Astrocyte (in vitro differentiated cells and primary cell): ENCODE data around the gene SDK1. TPM values are rescaled to one million over a fixed set of nuclear protein-coding genes. Genes with fewer than 3 reads are reported as not detected.
"Not testable (repeated sequence)": the region's sequence is repeated elsewhere in the genome, so short reads cannot be mapped to it uniquely, and the experiment has no call there.

ENCODE experiments used
- DNase-seq: peaks from one replicate; pipeline ENCODE4 v3.0.0-alpha.2; 2010; ENCODE audit warnings: low read depth
- FAIRE-seq: peaks from 2 replicates; lab custom pipeline; 2011; peaks lifted over from hg19 to GRCh38; lab: Jason Lieb, UNC
- H2AFZ ChIP-seq: 2 replicates; pipeline ENCODE4 v1.6.0; 2012; ENCODE audit warnings: low read depth, low read length, inconsistent platforms
- H3K27ac ChIP-seq: 2 replicates; pipeline ENCODE4 v1.5.1; 2011; ENCODE audit warnings: low read depth, low read length, inconsistent platforms
- H3K27me3 ChIP-seq: 2 replicates; pipeline ENCODE4 v1.6.0; 2011; ENCODE audit warnings: low read length, inconsistent platforms; ENCODE audit not compliant: insufficient read depth
- H3K36me3 ChIP-seq: 2 replicates; pipeline ENCODE4 v1.5.1; 2011; ENCODE audit warnings: low read length, inconsistent platforms; ENCODE audit not compliant: insufficient read depth
- H3K4me1 ChIP-seq: 2 replicates; pipeline ENCODE4 v1.5.1; 2011; ENCODE audit warnings: low read length, inconsistent platforms; ENCODE audit not compliant: insufficient read depth
- H3K4me2 ChIP-seq: 2 replicates; pipeline ENCODE4 v1.6.0; 2012; ENCODE audit warnings: low read length, inconsistent platforms
- H3K4me3 ChIP-seq: 2 replicates; pipeline ENCODE4 v1.5.1; 2011; ENCODE audit warnings: low read depth, mild to moderate bottlenecking, low read length, inconsistent platforms; ENCODE audit not compliant: insufficient read depth
- H3K79me2 ChIP-seq: 2 replicates; pipeline ENCODE4 v1.6.0; 2012; ENCODE audit warnings: mild to moderate bottlenecking, low read length, inconsistent platforms; ENCODE audit not compliant: insufficient read depth
- H3K9ac ChIP-seq: 2 replicates; pipeline ENCODE4 v1.6.0; 2012; ENCODE audit warnings: mild to moderate bottlenecking, low read length, inconsistent platforms
- H3K9me3 ChIP-seq: 2 replicates; pipeline ENCODE4 v1.5.1; 2012; ENCODE audit warnings: low read depth, mild to moderate bottlenecking, low read length, inconsistent platforms; ENCODE audit not compliant: insufficient read depth
- H4K20me1 ChIP-seq: 2 replicates; pipeline ENCODE4 v1.6.0; 2012; ENCODE audit warnings: low read length, inconsistent platforms; ENCODE audit not compliant: insufficient read depth
- H3K27ac Mint-ChIP-seq: one replicate; pipeline ENCODE4 v1.8.0; 2021; ENCODE audit warnings: mild to moderate bottlenecking, mixed read lengths; ENCODE audit not compliant: unreplicated experiment
- H3K27me3 Mint-ChIP-seq: one replicate; pipeline ENCODE4 v1.8.0; 2021; ENCODE audit warnings: low read depth, mixed read lengths; ENCODE audit not compliant: unreplicated experiment
- H3K36me3 Mint-ChIP-seq: one replicate; pipeline ENCODE4 v1.8.0; 2021; ENCODE audit warnings: low read depth, mixed read lengths; ENCODE audit not compliant: unreplicated experiment
- H3K4me1 Mint-ChIP-seq: one replicate; pipeline ENCODE4 v1.8.0; 2021; ENCODE audit warnings: low read depth, mixed read lengths; ENCODE audit not compliant: unreplicated experiment
- H3K4me3 Mint-ChIP-seq: one replicate; pipeline ENCODE4 v1.8.0; 2021; ENCODE audit warnings: mild to moderate bottlenecking, moderate library complexity, mixed read lengths; ENCODE audit not compliant: unreplicated experiment
- H3K9me3 Mint-ChIP-seq: one replicate; pipeline ENCODE4 v1.8.0; 2021; ENCODE audit warnings: mild to moderate bottlenecking, mixed read lengths; ENCODE audit not compliant: unreplicated experiment
- EZH2 ChIP-seq: IDR thresholded peaks from 2 replicates; pipeline ENCODE4 v1.6.1; 2012; ENCODE audit warnings: mild to moderate bottlenecking, low read length, inconsistent platforms; ENCODE audit not compliant: insufficient read depth
- total RNA-seq: library from RNA; stranded (reverse); gene quantifications from 2 replicates; pipeline ENCODE4 v1.2.1, GENCODE V29; 2021
- TF ChIP-seq, protein P1 (sequence below): IDR thresholded peaks from 2 replicates; pipeline ENCODE4 v1.5.1; 2011; ENCODE audit warnings: low read depth, mild to moderate bottlenecking, inconsistent platforms, low read length, moderate library complexity; ENCODE audit not compliant: insufficient read depth

SDK1 gene
- total RNA-seq, 1 donor from 2014 or later = 4.2 TPM

DNA sequence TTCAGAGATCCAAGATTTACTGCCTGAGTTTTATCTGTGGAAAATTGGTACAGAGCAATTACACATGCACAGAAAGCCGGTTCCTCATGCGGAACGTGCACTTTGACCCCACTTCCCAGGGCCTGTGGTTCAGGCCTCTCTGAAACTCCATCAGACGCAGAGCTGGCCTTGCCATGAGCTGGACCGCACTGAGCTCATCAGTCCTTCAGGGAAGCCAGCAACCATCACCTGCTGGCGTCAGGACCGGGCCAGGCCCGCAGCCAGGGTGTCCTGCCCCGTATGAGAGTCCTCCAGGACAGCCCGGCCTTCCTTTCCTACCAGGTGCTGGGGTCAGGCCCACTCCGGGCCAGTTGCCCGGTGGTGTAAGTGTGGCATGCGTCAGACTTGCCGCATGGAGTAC lies 934.5 kb downstream of the SDK1 start:
- FAIRE-seq = no peak
- DNase-seq = no peak
- H3K4me1 Mint-ChIP-seq = peaks cover 7% of the 10 kb centered on the region

DNA sequence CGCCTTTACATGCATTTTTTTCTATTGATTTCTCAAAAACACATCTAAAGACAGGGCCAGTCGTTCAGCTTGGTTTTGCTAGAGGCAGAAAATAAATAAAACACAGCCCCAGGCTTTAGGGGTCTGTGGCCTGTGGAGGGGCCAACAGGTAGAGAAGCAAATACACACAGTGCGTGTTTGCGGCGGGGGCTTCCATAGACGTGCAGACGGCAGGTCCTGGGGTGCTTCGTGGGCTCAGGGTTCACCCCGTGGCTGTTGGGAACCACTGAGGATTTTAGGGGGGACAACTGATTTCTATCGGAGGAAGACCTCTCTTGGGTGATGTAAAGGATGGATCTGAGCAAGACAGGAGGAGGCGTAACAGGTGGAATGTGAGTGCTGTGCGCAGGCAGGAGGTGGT lies 935.3 kb downstream of the SDK1 start:
- Histone ChIP-seq H3K36me3 (no peaks in the 10 kb centered on the region), H3K9me3 (no peaks in the 10 kb centered on the region), H3K27ac (no peak overlapping the region), H3K4me1 (no peaks in the 10 kb centered on the region), H3K79me2 (no peaks in the 10 kb centered on the region), H3K27me3 (no peaks in the 10 kb centered on the region), H3K4me2 (no peak overlapping the region), H3K9ac (no peak overlapping the region), H3K4me3 (no peak overlapping the region), H2AFZ (no peak overlapping the region), H4K20me1 (no peaks in the 10 kb centered on the region)
- DNase-seq (no peak), FAIRE-seq (no peak)
- H3K4me3 Mint-ChIP-seq = no peak overlapping the region
- peaks cover 2% of the 10 kb centered on the region for H3K36me3 Mint-ChIP-seq
- H3K27ac Mint-ChIP-seq = no peak overlapping the region
- peaks cover 11% of the 10 kb centered on the region for H3K4me1 Mint-ChIP-seq
- no peaks in the 10 kb centered on the region for H3K9me3 Mint-ChIP-seq
- TF ChIP-seq, protein P1, sequence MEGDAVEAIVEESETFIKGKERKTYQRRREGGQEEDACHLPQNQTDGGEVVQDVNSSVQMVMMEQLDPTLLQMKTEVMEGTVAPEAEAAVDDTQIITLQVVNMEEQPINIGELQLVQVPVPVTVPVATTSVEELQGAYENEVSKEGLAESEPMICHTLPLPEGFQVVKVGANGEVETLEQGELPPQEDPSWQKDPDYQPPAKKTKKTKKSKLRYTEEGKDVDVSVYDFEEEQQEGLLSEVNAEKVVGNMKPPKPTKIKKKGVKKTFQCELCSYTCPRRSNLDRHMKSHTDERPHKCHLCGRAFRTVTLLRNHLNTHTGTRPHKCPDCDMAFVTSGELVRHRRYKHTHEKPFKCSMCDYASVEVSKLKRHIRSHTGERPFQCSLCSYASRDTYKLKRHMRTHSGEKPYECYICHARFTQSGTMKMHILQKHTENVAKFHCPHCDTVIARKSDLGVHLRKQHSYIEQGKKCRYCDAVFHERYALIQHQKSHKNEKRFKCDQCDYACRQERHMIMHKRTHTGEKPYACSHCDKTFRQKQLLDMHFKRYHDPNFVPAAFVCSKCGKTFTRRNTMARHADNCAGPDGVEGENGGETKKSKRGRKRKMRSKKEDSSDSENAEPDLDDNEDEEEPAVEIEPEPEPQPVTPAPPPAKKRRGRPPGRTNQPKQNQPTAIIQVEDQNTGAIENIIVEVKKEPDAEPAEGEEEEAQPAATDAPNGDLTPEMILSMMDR = no peak
- no peak for TF ChIP-seq EZH2
- H3K27me3 Mint-ChIP-seq = peaks cover 27% of the 10 kb centered on the region

More for the DNA sequence above, 934.5 kb downstream of the SDK1 start:
- Mint-ChIP-seq H3K9me3 (no peaks in the 10 kb centered on the region), H3K4me3 (no peak overlapping the region), H3K27me3 (peaks cover 32% of the 10 kb centered on the region), H3K27ac (no peak overlapping the region), H3K36me3 (peaks cover 2% of the 10 kb centered on the region)
- H3K4me3 ChIP-seq = no peak overlapping the region
- no peaks in the 10 kb centered on the region for H3K36me3 ChIP-seq
- no peak overlapping the region for H3K27ac ChIP-seq
- no peak overlapping the region for H3K4me2 ChIP-seq
- no peaks in the 10 kb centered on the region for H3K79me2 ChIP-seq
- H3K9me3 ChIP-seq = no peaks in the 10 kb centered on the region
- H3K4me1 ChIP-seq = no peaks in the 10 kb centered on the region
- no peak overlapping the region for H2AFZ ChIP-seq
- H4K20me1 ChIP-seq = no peaks in the 10 kb centered on the region
- no peak overlapping the region for H3K9ac ChIP-seq
- H3K27me3 ChIP-seq = no peaks in the 10 kb centered on the region
- TF ChIP-seq, protein P1 = no peak
- TF ChIP-seq EZH2 = no peak

DNA sequence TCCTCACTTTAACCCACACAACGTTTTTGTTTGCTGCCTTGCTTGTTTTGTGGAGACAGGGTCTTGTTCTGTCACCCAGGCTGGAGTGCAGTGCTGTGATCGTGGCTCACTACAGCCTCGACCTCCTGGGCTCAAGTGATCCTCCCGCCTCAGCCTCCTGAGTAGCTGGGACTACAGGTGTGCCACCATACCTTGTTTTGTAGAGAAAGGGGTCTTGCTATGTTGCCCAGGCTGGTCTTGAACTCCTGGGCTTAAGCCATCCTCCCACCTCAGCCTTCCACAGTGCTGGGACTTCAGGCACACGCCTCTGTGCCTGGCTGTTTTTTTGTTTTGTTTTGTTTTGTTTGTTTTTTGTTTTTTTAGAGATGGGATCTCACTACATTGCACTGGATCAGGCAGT lies 935.8 kb downstream of the SDK1 start:
- H3K36me3 ChIP-seq, FAIRE-seq, H3K4me2 ChIP-seq, H3K4me1 ChIP-seq, H3K27ac Mint-ChIP-seq, H3K27ac ChIP-seq, H3K9ac ChIP-seq, DNase-seq, H3K4me3 ChIP-seq, H3K9me3 ChIP-seq, H3K36me3 Mint-ChIP-seq, H3K4me3 Mint-ChIP-seq, H3K9me3 Mint-ChIP-seq, H2AFZ ChIP-seq, H3K27me3 ChIP-seq, H3K79me2 ChIP-seq, H4K20me1 ChIP-seq: not testable (repeated sequence)
- Mint-ChIP-seq H3K4me1 (peaks cover 11% of the 10 kb centered on the region), H3K27me3 (peaks cover 24% of the 10 kb centered on the region)
